HFF-Myc (cell line): ENCODE measurements around the gene NDFIP2.

ENCODE experiments used
- DNase-seq: peaks from one replicate; pipeline ENCODE4 v3.0.0-alpha.2; 2011; ENCODE audit warnings: low read depth; ENCODE audit errors: extremely low read depth
- H3K4me3 ChIP-seq: replicated peaks from 2 replicates; pipeline ENCODE4 v1.5.1; 2011; ENCODE audit warnings: low read depth, mild to moderate bottlenecking, control low read depth, low read length
- TF ChIP-seq, protein P1 (sequence below): IDR thresholded peaks from 2 replicates; pipeline ENCODE4 v1.5.1; 2012; ENCODE audit warnings: mild to moderate bottlenecking, low read depth, low read length, control low read depth; ENCODE audit errors: missing control alignments

Gene NDFIP2

GRCh38 chr13:79480954-79481684 lies at the start of gene NDFIP2:
TSS of gene NDFIP2 (plus strand) at chr13:79481155. CDS start at chr13:79481204, 49 bp downstream.
- TF ChIP-seq, protein P1, sequence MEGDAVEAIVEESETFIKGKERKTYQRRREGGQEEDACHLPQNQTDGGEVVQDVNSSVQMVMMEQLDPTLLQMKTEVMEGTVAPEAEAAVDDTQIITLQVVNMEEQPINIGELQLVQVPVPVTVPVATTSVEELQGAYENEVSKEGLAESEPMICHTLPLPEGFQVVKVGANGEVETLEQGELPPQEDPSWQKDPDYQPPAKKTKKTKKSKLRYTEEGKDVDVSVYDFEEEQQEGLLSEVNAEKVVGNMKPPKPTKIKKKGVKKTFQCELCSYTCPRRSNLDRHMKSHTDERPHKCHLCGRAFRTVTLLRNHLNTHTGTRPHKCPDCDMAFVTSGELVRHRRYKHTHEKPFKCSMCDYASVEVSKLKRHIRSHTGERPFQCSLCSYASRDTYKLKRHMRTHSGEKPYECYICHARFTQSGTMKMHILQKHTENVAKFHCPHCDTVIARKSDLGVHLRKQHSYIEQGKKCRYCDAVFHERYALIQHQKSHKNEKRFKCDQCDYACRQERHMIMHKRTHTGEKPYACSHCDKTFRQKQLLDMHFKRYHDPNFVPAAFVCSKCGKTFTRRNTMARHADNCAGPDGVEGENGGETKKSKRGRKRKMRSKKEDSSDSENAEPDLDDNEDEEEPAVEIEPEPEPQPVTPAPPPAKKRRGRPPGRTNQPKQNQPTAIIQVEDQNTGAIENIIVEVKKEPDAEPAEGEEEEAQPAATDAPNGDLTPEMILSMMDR: no peak
- H3K4me3 ChIP-seq: peak within 1 kb of the TSS; percentile 92
- peak; percentile 56 for DNase-seq

DNA sequence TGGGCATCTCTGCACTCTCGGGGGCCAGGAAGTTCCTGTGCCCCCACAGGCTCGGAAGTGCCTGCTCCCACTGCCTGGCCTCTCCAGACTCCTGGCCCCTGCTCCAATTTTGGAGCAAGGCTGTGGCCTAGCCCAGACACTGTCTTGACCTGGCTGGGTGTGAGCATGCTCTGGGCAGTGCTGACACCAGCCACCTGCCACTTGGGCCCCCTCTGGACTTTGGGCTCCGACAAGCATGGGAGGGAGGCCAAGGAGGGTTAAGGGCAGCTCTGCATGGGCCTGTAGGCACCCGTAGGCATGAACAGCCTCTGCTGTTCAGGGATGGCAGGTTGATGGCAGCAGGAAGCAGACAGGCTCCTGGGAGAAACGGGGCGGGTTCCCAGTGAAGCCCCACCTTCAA lies 48.9 kb upstream of the NDFIP2 start:
- no peak overlapping the region for H3K4me3 ChIP-seq
- DNase-seq: no peak
- TF ChIP-seq, protein P1: no peak

DNA sequence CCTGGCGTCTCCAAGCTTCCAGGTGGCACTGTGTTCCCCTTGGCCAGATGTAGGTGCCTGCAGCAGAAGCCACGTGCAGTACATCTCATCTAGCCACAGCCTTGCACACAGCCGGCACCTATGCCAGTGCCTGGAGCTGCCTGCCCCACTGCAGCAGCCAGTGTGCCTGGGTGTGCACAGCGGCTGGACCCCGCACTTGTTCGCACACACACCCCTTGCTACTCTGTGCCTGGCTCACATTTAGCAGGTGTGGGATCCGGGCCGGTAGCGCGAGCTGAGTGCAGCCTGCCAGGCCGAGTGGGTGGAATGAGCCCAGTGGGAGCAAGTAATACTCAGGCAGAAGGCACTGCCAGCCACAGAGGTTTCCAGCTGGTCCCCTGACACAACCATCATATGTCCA lies 48.0 kb upstream of the NDFIP2 start:
- no peak overlapping the region for H3K4me3 ChIP-seq
- no peak for DNase-seq
- TF ChIP-seq, protein P1: no peak

DNA sequence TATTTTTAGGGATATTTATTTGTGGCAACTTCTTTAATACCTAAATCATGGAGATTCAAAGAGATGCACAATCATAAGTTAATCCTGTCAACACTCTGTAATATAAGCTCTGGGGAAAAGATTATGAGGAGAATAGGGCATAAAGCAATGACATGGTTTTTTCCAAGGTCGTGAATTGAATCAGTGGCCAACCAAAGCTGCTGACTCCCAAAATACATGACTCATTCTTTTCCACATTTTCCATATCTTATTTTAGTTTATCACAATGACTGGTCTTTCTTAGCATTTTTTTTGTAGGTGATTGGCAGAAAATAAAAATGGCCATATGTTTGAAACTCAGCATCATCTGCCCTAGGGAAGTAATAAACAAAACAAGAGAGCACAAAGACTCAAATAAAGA lies 46.4 kb upstream of the NDFIP2 start:
- no peak overlapping the region for H3K4me3 ChIP-seq
- TF ChIP-seq, protein P1: no peak
- peak; percentile 21 for DNase-seq

DNA sequence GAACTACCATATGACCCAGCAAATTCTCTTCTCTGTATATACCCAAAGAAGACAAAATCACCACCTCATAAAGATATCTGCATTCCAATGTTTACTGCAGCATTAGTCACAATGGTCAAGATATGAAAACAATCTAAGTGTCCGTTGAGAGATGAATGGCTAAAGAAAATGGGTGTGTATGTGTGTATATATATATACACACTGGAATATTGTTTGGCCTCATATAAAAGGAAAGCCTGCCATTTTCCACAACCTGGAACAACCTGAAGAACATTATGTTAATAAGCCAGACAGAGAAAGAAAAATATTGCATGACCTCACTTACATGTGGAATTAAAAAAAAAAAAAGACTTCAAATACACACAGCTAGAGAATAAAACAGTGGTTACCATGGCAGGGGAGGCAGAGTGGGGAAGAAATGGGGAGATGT lies 45.4 kb upstream of the NDFIP2 start:
- DNase-seq: no peak

DNA sequence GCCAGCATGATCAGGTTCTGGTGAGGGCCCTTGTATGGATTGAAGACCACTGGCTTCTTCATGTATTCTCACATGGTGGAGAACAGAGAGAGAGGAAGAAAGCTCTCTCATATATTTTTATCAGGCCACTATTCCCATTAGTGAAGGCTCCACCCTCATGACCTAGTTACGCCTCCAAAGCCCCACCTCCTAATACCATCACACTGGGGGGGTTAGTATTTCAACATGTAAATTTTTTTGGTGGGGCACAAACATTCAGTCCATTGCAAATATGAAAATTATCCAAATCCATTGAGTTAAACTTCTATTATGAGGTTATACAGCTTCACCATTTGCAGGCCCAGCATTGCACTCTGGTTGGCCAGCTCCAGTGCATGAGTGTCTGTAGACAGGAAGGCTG lies 41.7 kb upstream of the NDFIP2 start:
- no peak for DNase-seq
- TF ChIP-seq, protein P1: no peak
- H3K4me3 ChIP-seq: no peak overlapping the region

More for the DNA sequence above, 45.4 kb upstream of the NDFIP2 start:
- TF ChIP-seq, protein P1: no peak
- no peak overlapping the region for H3K4me3 ChIP-seq
